Measurements from ENCODE around the gene FRMD8. TPM values are rescaled to one million over a fixed set of nuclear protein-coding genes. Genes with fewer than 3 reads are reported as not detected.
"Not testable (repeated sequence)": the region's sequence is repeated elsewhere in the genome, so short reads cannot be mapped to it uniquely, and the experiment has no call there.

The FRMD8 gene
- total RNA-seq, 1 experiment from 2014 or later = 90.2 TPM

DNA sequence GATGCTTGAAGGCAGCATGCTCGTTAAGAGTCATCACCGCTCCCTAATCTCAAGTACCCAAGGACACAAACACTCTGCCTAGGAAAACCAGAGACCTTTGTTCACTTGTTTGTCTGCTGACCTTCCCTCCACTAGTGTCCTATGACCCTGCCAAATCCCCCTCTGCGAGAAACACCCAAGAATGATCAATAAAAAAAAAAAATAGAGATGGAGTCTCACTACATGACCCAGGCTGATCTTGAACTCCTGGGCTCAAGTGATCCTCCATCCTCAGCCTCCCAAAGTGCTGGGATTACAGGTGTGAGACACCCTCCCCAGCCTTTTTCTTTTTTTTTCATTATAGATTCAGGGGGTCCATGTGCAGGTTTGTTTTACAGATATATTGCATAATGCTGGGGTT, 65.8 kb downstream of the FRMD8 start:
- not testable (repeated sequence) for H3K27me3 ChIP-seq (replicated peaks); H3K9me3 ChIP-seq (replicated peaks); H3K36me3 ChIP-seq; H3K4me3 ChIP-seq; DNase-seq (ENCODE audit: low read depth in 1 of 2, low spot score in 2 of 2); H3K27ac ChIP-seq
- peaks cover 40% of the 10 kb centered on the region for H3K4me1 ChIP-seq (replicated peaks)

GRCh38 chr11:65452806-65453490, 66.5 kb downstream of the FRMD8 start:
- no peak overlapping the region for H3K4me3 ChIP-seq
- peaks cover 33% of the 10 kb centered on the region for H3K4me1 ChIP-seq (replicated peaks)
- H3K27ac ChIP-seq = no peak overlapping the region
- no peaks in the 10 kb centered on the region for H3K27me3 ChIP-seq (replicated peaks)
- DNase-seq (ENCODE audit: low read depth in 1 of 2, low spot score in 2 of 2) = peak in 1 of 2 experiments; percentile 57
- H3K9me3 ChIP-seq (replicated peaks) = no peaks in the 10 kb centered on the region
- no peaks in the 10 kb centered on the region for H3K36me3 ChIP-seq

- H3K27me3 ChIP-seq (replicated peaks) = no peaks in the 10 kb centered on the region
- H3K4me1 ChIP-seq (replicated peaks) = peaks cover 32% of the 10 kb centered on the region
- no peaks in the 10 kb centered on the region for H3K36me3 ChIP-seq
- H3K9me3 ChIP-seq (replicated peaks) = no peaks in the 10 kb centered on the region
- peak overlapping the region; percentile 64 for H3K27ac ChIP-seq
- peak overlapping the region; percentile 47 for H3K4me3 ChIP-seq
- DNase-seq (ENCODE audit: low read depth in 1 of 2, low spot score in 2 of 2) = peak in 1 of 2 experiments; percentile 83
Measured at GRCh38 chr11:65454311-65454695, 67.9 kb downstream of the FRMD8 start.

DNA sequence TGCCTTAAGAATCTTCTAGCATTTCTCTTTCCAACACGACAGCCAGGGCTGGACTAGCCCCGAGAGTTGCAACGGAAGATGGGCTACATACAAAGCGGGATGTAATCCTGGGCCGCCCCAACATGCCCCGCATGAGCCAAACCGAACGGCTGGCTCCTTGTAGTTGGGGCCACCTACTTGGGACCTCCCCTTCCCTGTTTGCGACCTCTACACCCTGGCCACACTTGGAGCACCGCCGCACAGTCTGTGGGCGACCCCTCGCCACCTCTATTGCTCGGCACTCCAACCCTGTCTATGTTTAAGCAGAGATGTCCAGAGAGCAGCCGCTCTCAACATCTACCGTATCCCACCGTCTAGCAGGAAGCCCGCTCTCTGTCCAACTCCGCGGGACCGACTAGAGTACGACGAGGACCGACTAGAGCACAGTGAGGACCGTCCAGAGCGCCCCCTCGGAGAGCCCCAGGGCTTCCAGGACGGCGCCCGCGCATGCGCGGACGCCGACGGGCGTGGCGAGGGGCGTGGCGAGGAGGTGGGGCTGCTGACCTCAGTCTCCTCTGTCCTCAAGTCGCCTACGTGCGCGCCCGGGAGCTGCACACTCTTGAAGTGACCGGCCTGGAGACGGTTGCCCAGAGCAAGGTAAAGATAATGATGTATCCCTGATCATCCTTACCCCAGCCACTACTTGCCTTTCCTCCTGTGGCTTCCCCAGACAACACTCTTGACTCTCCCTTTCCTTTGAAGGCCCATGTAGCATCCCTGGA, 68.4 kb downstream of the FRMD8 start:
- peaks cover 32% of the 10 kb centered on the region for H3K4me1 ChIP-seq (replicated peaks)
- H3K27me3 ChIP-seq (replicated peaks) = no peaks in the 10 kb centered on the region
- peak overlapping the region; percentile 64 for H3K27ac ChIP-seq
- H3K9me3 ChIP-seq (replicated peaks) = no peaks in the 10 kb centered on the region
- peak; percentile 97 to 99 for DNase-seq (ENCODE audit: low read depth in 1 of 2, low spot score in 2 of 2)
- H3K36me3 ChIP-seq = no peaks in the 10 kb centered on the region
- peak overlapping the region; percentile 47 for H3K4me3 ChIP-seq

- Histone ChIP-seq H3K36me3 (no peaks in the 10 kb centered on the region), H3K27me3 (replicated peaks) (no peaks in the 10 kb centered on the region), H3K27ac (no peak overlapping the region), H3K9me3 (replicated peaks) (no peaks in the 10 kb centered on the region), H3K4me3 (no peak overlapping the region), H3K4me1 (replicated peaks) (peaks cover 32% of the 10 kb centered on the region)
- no peak for DNase-seq (ENCODE audit: low read depth in 1 of 2, low spot score in 2 of 2)
Measured at GRCh38 chr11:65456418-65456817, 70.0 kb downstream of the FRMD8 start.

DNA sequence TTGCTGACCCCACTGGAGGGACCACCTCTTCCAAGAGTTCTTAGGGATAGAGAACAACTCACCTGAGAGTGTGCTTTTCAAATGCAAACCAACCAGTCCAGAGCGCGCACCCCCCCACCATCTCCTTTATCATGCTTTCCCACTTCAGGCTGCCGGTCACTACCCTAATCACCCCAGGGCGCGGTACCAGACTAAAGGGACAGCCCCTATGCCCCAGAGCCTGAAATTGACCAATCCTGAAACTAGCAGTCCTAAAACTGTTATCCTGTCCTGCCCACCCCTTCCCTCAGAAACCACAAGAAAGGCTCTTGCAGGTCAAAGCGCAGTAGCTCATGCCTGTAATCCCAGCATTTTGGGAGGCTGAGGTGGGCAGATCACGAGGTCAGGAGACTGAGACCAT, 73.1 kb downstream of the FRMD8 start:
- Histone ChIP-seq H3K4me3 (no peak overlapping the region), H3K27me3 (replicated peaks) (no peaks in the 10 kb centered on the region)
- DNase-seq (ENCODE audit: low read depth in 1 of 2, low spot score in 2 of 2) = no peak

More for the DNA sequence above, 73.1 kb downstream of the FRMD8 start:
- Histone ChIP-seq H3K9me3 (replicated peaks) (no peaks in the 10 kb centered on the region), H3K4me1 (replicated peaks) (peaks cover 10% of the 10 kb centered on the region), H3K27ac (no peak overlapping the region), H3K36me3 (no peaks in the 10 kb centered on the region)

Other genes starting within 250 kb of the FRMD8 start
- not detected in 2 replicates for gene SPDYC, start 216.4 kb upstream of the FRMD8 start, total RNA-seq (2014; rRNA removed; shearing (Covaris generic))
- 120 and 177 TPM in 2 replicates for gene CAPN1, start 204.7 kb upstream of the FRMD8 start, total RNA-seq (2014; rRNA removed; shearing (Covaris generic))
- gene POLA2, start 124.7 kb upstream of the FRMD8 start, total RNA-seq (2014; rRNA removed; shearing (Covaris generic)) = 26.8 and 44.2 TPM in 2 replicates
- gene CDC42EP2, start 71.8 kb upstream of the FRMD8 start, total RNA-seq (2014; rRNA removed; shearing (Covaris generic)) = 10.5 and 16.6 TPM in 2 replicates
- 87.6 and 105 TPM in 2 replicates for gene DPF2, start 52.8 kb upstream of the FRMD8 start, total RNA-seq (2014; rRNA removed; shearing (Covaris generic))
- 0.25 TPM in 1 of 2 replicates, not detected in the other for gene TIGD3, start 31.9 kb upstream of the FRMD8 start, total RNA-seq (2014; rRNA removed; shearing (Covaris generic))
- 3.1 and 5.3 TPM in 2 replicates for gene SLC25A45, start 4.0 kb upstream of the FRMD8 start, total RNA-seq (2014; rRNA removed; shearing (Covaris generic))
- gene NEAT1, start 36.2 kb downstream of the FRMD8 start, total RNA-seq (2014; rRNA removed; shearing (Covaris generic)) = 6.9 and 12.1 TPM in 2 replicates
- 1,620 and 2,210 TPM in 2 replicates for gene MALAT1, start 112.4 kb downstream of the FRMD8 start, total RNA-seq (2014; rRNA removed; shearing (Covaris generic))
- 103 and 130 TPM in 2 replicates for gene SCYL1, start 138.4 kb downstream of the FRMD8 start, total RNA-seq (2014; rRNA removed; shearing (Covaris generic))
- gene LTBP3, start 171.7 kb downstream of the FRMD8 start, total RNA-seq (2014; rRNA removed; shearing (Covaris generic)) = 22.9 and 52.0 TPM in 2 replicates
- 109 and 111 TPM in 2 replicates for gene ZNRD2, start 183.8 kb downstream of the FRMD8 start, total RNA-seq (2014; rRNA removed; shearing (Covaris generic))
- gene FAM89B, start 185.9 kb downstream of the FRMD8 start, total RNA-seq (2014; rRNA removed; shearing (Covaris generic)) = 35.1 and 64.9 TPM in 2 replicates
- 103 and 107 TPM in 2 replicates for gene EHBP1L1, start 189.4 kb downstream of the FRMD8 start, total RNA-seq (2014; rRNA removed; shearing (Covaris generic))
- gene KCNK7, start 209.2 kb downstream of the FRMD8 start, total RNA-seq (2014; rRNA removed; shearing (Covaris generic)) = 0.13 TPM in 1 of 2 replicates, not detected in the other
- gene MAP3K11, start 227.6 kb downstream of the FRMD8 start, total RNA-seq (2014; rRNA removed; shearing (Covaris generic)) = 37.9 and 55.8 TPM in 2 replicates
- 27.5 and 39.7 TPM in 2 replicates for gene PCNX3, start 229.1 kb downstream of the FRMD8 start, total RNA-seq (2014; rRNA removed; shearing (Covaris generic))